Measurements from ENCODE around the gene VAV3. TPM values are rescaled to one million over a fixed set of nuclear protein-coding genes. Genes with fewer than 3 reads are reported as not detected.

The VAV3 gene
- total RNA-seq, 3 donors from 2014 or later = 5.4 to 8.8 (median 5.8) TPM

- Mint-ChIP-seq H3K4me1 (ENCODE audit: low read depth) (no peaks in the 10 kb centered on the region), H3K36me3 (ENCODE audit: insufficient read depth) (peaks cover 12% of the 10 kb centered on the region), H3K4me3 (no peak overlapping the region), H3K27me3 (ENCODE audit: low read depth) (no peaks in the 10 kb centered on the region), H3K9me3 (peaks cover 13% of the 10 kb centered on the region)
- DNase-seq = no peak
- no peak for ATAC-seq
Observed at GRCh38 chr1:107609808-107610207, 355.2 kb downstream of the VAV3 start.

GRCh38 chr1:107604825-107605224 lies 360.2 kb downstream of the VAV3 start:
- Mint-ChIP-seq H3K4me1 (ENCODE audit: low read depth) (no peaks in the 10 kb centered on the region), H3K36me3 (ENCODE audit: insufficient read depth) (peaks cover 3% of the 10 kb centered on the region), H3K27me3 (ENCODE audit: low read depth) (no peaks in the 10 kb centered on the region), H3K9me3 (no peaks in the 10 kb centered on the region), H3K4me3 (no peak overlapping the region)
- ATAC-seq = no peak
- no peak for DNase-seq

- DNase-seq = no peak
- no peaks in the 10 kb centered on the region for H3K4me1 Mint-ChIP-seq (ENCODE audit: low read depth)
- no peak overlapping the region for H3K4me3 Mint-ChIP-seq
- ATAC-seq = no peak
- H3K27me3 Mint-ChIP-seq (ENCODE audit: low read depth) = no peaks in the 10 kb centered on the region
- peaks cover 4% of the 10 kb centered on the region for H3K36me3 Mint-ChIP-seq (ENCODE audit: insufficient read depth)
- no peaks in the 10 kb centered on the region for H3K9me3 Mint-ChIP-seq
Observed at GRCh38 chr1:107600607-107601160, 364.3 kb downstream of the VAV3 start.

GRCh38 chr1:107599220-107599619 lies 365.8 kb downstream of the VAV3 start:
- no peaks in the 10 kb centered on the region for H3K9me3 Mint-ChIP-seq
- ATAC-seq (no peak), DNase-seq (no peak)
- peaks cover 8% of the 10 kb centered on the region for H3K36me3 Mint-ChIP-seq (ENCODE audit: insufficient read depth)
- H3K27me3 Mint-ChIP-seq (ENCODE audit: low read depth) = no peaks in the 10 kb centered on the region
- no peaks in the 10 kb centered on the region for H3K4me1 Mint-ChIP-seq (ENCODE audit: low read depth)
- H3K4me3 Mint-ChIP-seq = no peak overlapping the region

GRCh38 chr1:107597290-107597689 lies 367.7 kb downstream of the VAV3 start:
- DNase-seq = no peak
- no peak overlapping the region for H3K4me3 Mint-ChIP-seq
- no peaks in the 10 kb centered on the region for H3K9me3 Mint-ChIP-seq
- no peaks in the 10 kb centered on the region for H3K27me3 Mint-ChIP-seq (ENCODE audit: low read depth)
- H3K4me1 Mint-ChIP-seq (ENCODE audit: low read depth) = peaks cover 6% of the 10 kb centered on the region
- no peak for ATAC-seq
- peaks cover 8% of the 10 kb centered on the region for H3K36me3 Mint-ChIP-seq (ENCODE audit: insufficient read depth)

- no peaks in the 10 kb centered on the region for H3K9me3 Mint-ChIP-seq
- H3K4me1 Mint-ChIP-seq (ENCODE audit: low read depth) = peaks cover 6% of the 10 kb centered on the region
- ATAC-seq (no peak), DNase-seq (no peak)
- H3K27me3 Mint-ChIP-seq (ENCODE audit: low read depth) = no peaks in the 10 kb centered on the region
- no peak overlapping the region for H3K4me3 Mint-ChIP-seq
- peaks cover 8% of the 10 kb centered on the region for H3K36me3 Mint-ChIP-seq (ENCODE audit: insufficient read depth)
Observed at GRCh38 chr1:107594536-107594935, 370.4 kb downstream of the VAV3 start.

- Mint-ChIP-seq H3K36me3 (ENCODE audit: insufficient read depth) (peaks cover 8% of the 10 kb centered on the region), H3K27me3 (ENCODE audit: low read depth) (no peaks in the 10 kb centered on the region), H3K9me3 (no peaks in the 10 kb centered on the region), H3K4me1 (ENCODE audit: low read depth) (peaks cover 6% of the 10 kb centered on the region), H3K4me3 (no peak overlapping the region)
- ATAC-seq (peak in 1 of 2 donors; percentile 71), DNase-seq (no peak)
Observed at GRCh38 chr1:107593501-107594209, 371.3 kb downstream of the VAV3 start.

- Mint-ChIP-seq H3K4me3 (no peak overlapping the region), H3K4me1 (ENCODE audit: low read depth) (peaks cover 6% of the 10 kb centered on the region), H3K9me3 (no peaks in the 10 kb centered on the region), H3K36me3 (ENCODE audit: insufficient read depth) (peaks cover 8% of the 10 kb centered on the region), H3K27me3 (ENCODE audit: low read depth) (no peaks in the 10 kb centered on the region)
- DNase-seq = no peak
- ATAC-seq = no peak
Observed at GRCh38 chr1:107590900-107591622, 373.9 kb downstream of the VAV3 start.

GRCh38 chr1:107590087-107590486 lies 374.9 kb downstream of the VAV3 start:
- Mint-ChIP-seq H3K9me3 (no peaks in the 10 kb centered on the region), H3K36me3 (ENCODE audit: insufficient read depth) (peaks cover 10% of the 10 kb centered on the region), H3K4me3 (no peak overlapping the region), H3K27me3 (ENCODE audit: low read depth) (no peaks in the 10 kb centered on the region), H3K4me1 (ENCODE audit: low read depth) (peaks cover 6% of the 10 kb centered on the region)
- DNase-seq (no peak), ATAC-seq (no peak)

- no peak for ATAC-seq
- no peak overlapping the region for H3K4me3 Mint-ChIP-seq
- no peak for DNase-seq
- no peaks in the 10 kb centered on the region for H3K4me1 Mint-ChIP-seq (ENCODE audit: low read depth)
- peaks cover 8% of the 10 kb centered on the region for H3K36me3 Mint-ChIP-seq (ENCODE audit: insufficient read depth)
- H3K27me3 Mint-ChIP-seq (ENCODE audit: low read depth) = no peaks in the 10 kb centered on the region
- H3K9me3 Mint-ChIP-seq = no peaks in the 10 kb centered on the region
Observed at GRCh38 chr1:107588321-107588720, 376.7 kb downstream of the VAV3 start.

- H3K9me3 Mint-ChIP-seq = no peaks in the 10 kb centered on the region
Observed at GRCh38 chr1:107575226-107575625, 389.8 kb downstream of the VAV3 start.

GRCh38 chr1:107574044-107574443 lies 390.9 kb downstream of the VAV3 start:
- Mint-ChIP-seq H3K27me3 (ENCODE audit: low read depth) (no peaks in the 10 kb centered on the region), H3K9me3 (no peaks in the 10 kb centered on the region), H3K4me1 (ENCODE audit: low read depth) (no peaks in the 10 kb centered on the region), H3K36me3 (ENCODE audit: insufficient read depth) (peaks cover 10% of the 10 kb centered on the region), H3K4me3 (no peak overlapping the region)
- no peak for ATAC-seq
- DNase-seq = no peak

More at GRCh38 chr1:107575226-107575625, 389.8 kb downstream of the VAV3 start:
- no peak overlapping the region for H3K4me3 Mint-ChIP-seq
- no peak for ATAC-seq
- peaks cover 10% of the 10 kb centered on the region for H3K36me3 Mint-ChIP-seq (ENCODE audit: insufficient read depth)
- H3K4me1 Mint-ChIP-seq (ENCODE audit: low read depth) = no peaks in the 10 kb centered on the region
- H3K27me3 Mint-ChIP-seq (ENCODE audit: low read depth) = no peaks in the 10 kb centered on the region
- no peak for DNase-seq

- Mint-ChIP-seq H3K9me3 (no peaks in the 10 kb centered on the region), H3K4me1 (ENCODE audit: low read depth) (no peaks in the 10 kb centered on the region), H3K4me3 (no peak overlapping the region), H3K27me3 (ENCODE audit: low read depth) (no peaks in the 10 kb centered on the region), H3K36me3 (ENCODE audit: insufficient read depth) (peaks cover 10% of the 10 kb centered on the region)
- ATAC-seq (no peak), DNase-seq (no peak)
Observed at GRCh38 chr1:107572674-107573211, 392.2 kb downstream of the VAV3 start.

GRCh38 chr1:107570768-107571167 lies 394.2 kb downstream of the VAV3 start:
- H3K27me3 Mint-ChIP-seq (ENCODE audit: low read depth) = no peaks in the 10 kb centered on the region
- H3K4me3 Mint-ChIP-seq = no peak overlapping the region
- no peak for DNase-seq
- no peaks in the 10 kb centered on the region for H3K4me1 Mint-ChIP-seq (ENCODE audit: low read depth)
- no peak for ATAC-seq
- H3K36me3 Mint-ChIP-seq (ENCODE audit: insufficient read depth) = peaks cover 10% of the 10 kb centered on the region
- H3K9me3 Mint-ChIP-seq = no peaks in the 10 kb centered on the region
